ENCODE data around the gene ANKRD33B. TPM values are rescaled to one million over a fixed set of nuclear protein-coding genes. Genes with fewer than 3 reads are reported as not detected.
A peak's percentile ranks its signal among the peaks of the same experiment; 100 is the strongest.
"Not testable (repeated sequence)": the region's sequence is repeated elsewhere in the genome, so short reads cannot be mapped to it uniquely, and the experiment has no call there.

ANKRD33B gene
- total RNA-seq, 3 donors from 2014 or later (not counting 1 experiment from before 2014, with no cell fraction given), result 2.4 to 4.3 (median 3.9) TPM

GRCh38 chr5:10607023-10607665 lies 43.3 kb downstream of the ANKRD33B start:
- H3K27ac ChIP-seq (ENCODE audit: low read length), result no peak overlapping the region
- peak overlapping the region; percentile 61 to 74 for H3K27ac Mint-ChIP-seq
- 13% methylated on average over 13 of the region's 13 CpGs for WGBS (ENCODE audit: insufficient coverage)

GRCh38 chr5:10607666-10608073 lies 43.8 kb downstream of the ANKRD33B start:
- no peak overlapping the region for H3K27ac ChIP-seq (ENCODE audit: low read length)
- H3K36me3 Mint-ChIP-seq, result no peaks in the 10 kb centered on the region
- no peaks in the 10 kb centered on the region for H3K27me3 ChIP-seq (ENCODE audit: control insufficient read depth, insufficient read depth, low read length)
- peak overlapping the region; percentile 69 for H3K4me3 Mint-ChIP-seq
- H3K4me3 ChIP-seq (ENCODE audit: low read length), result no peak overlapping the region
- H3K9me3 Mint-ChIP-seq, result no peaks in the 10 kb centered on the region
- intact Hi-C loops (cut with micrococcal nuclease), result no loop called here
- no peaks in the 10 kb centered on the region for H3K9me3 ChIP-seq (ENCODE audit: control insufficient read depth, insufficient read depth, low read length)
- no peaks in the 10 kb centered on the region for H3K27me3 Mint-ChIP-seq (ENCODE audit: low read depth in 2 of 2)
- 16% methylated on average over 5 of the region's 5 CpGs for WGBS (ENCODE audit: insufficient coverage)
- H3K4me1 Mint-ChIP-seq, result peaks cover 16% of the 10 kb centered on the region in 2 donors
- ATAC-seq (peak; percentile 66 to 83 (median 78)), DNase-seq (no peak)
- no peaks in the 10 kb centered on the region for H3K36me3 ChIP-seq (ENCODE audit: control insufficient read depth, insufficient read depth, low read length)
- peak overlapping the region in 1 of 2 donors; percentile 74 for H3K27ac Mint-ChIP-seq
- TF ChIP-seq CTCF (IDR thresholded peaks at IDR 0.05), result no peak
- H3K4me1 ChIP-seq (ENCODE audit: control insufficient read depth, insufficient read depth, low read length), result peaks cover 17% of the 10 kb centered on the region

More at GRCh38 chr5:10607023-10607665, 43.3 kb downstream of the ANKRD33B start:
- Histone ChIP-seq H3K36me3 (ENCODE audit: control insufficient read depth, insufficient read depth, low read length) (no peaks in the 10 kb centered on the region), H3K4me3 (ENCODE audit: low read length) (no peak overlapping the region), H3K4me1 (ENCODE audit: control insufficient read depth, insufficient read depth, low read length) (peaks cover 17% of the 10 kb centered on the region), H3K27me3 (ENCODE audit: control insufficient read depth, insufficient read depth, low read length) (no peaks in the 10 kb centered on the region), H3K9me3 (ENCODE audit: control insufficient read depth, insufficient read depth, low read length) (no peaks in the 10 kb centered on the region)
- Mint-ChIP-seq H3K4me3 (peak overlapping the region; percentile 69), H3K4me1 (peaks cover 16% of the 10 kb centered on the region in 2 donors), H3K9me3 (no peaks in the 10 kb centered on the region), H3K27me3 (ENCODE audit: low read depth in 2 of 2) (no peaks in the 10 kb centered on the region), H3K36me3 (no peaks in the 10 kb centered on the region)
- no peak for TF ChIP-seq CTCF (IDR thresholded peaks at IDR 0.05)
- ATAC-seq (peak; percentile 57 to 67 (median 67)), DNase-seq (no peak)
- intact Hi-C loops (cut with micrococcal nuclease), result no loop called here

- Mint-ChIP-seq H3K4me3 (peak overlapping the region; percentile 69), H3K27ac (peak overlapping the region in 1 of 2 donors; percentile 74), H3K4me1 (peaks cover 16% of the 10 kb centered on the region in 2 donors)
- H3K4me3 ChIP-seq (ENCODE audit: low read length); H3K27me3 ChIP-seq (ENCODE audit: control insufficient read depth, insufficient read depth, low read length); H3K36me3 Mint-ChIP-seq; H3K36me3 ChIP-seq (ENCODE audit: control insufficient read depth, insufficient read depth, low read length); H3K9me3 Mint-ChIP-seq; H3K9me3 ChIP-seq (ENCODE audit: control insufficient read depth, insufficient read depth, low read length); H3K27ac ChIP-seq (ENCODE audit: low read length); H3K27me3 Mint-ChIP-seq (ENCODE audit: low read depth in 2 of 2); intact Hi-C loops (cut with micrococcal nuclease); DNase-seq: not testable (repeated sequence)
- peaks cover 17% of the 10 kb centered on the region for H3K4me1 ChIP-seq (ENCODE audit: control insufficient read depth, insufficient read depth, low read length)
- WGBS (ENCODE audit: insufficient coverage), result 64% methylated on average over 9 of the region's 9 CpGs
- peak in 1 of 3 donors; percentile 14 for ATAC-seq
Observed at GRCh38 chr5:10608081-10608480, 44.2 kb downstream of the ANKRD33B start.

- intact Hi-C loops (cut with micrococcal nuclease), result no loop called here
- WGBS (ENCODE audit: insufficient coverage), result 91% methylated on average over 6 of the region's 6 CpGs
- H3K9me3 ChIP-seq (ENCODE audit: control insufficient read depth, insufficient read depth, low read length), result no peaks in the 10 kb centered on the region
Observed at GRCh38 chr5:10610058-10610457, 46.2 kb downstream of the ANKRD33B start.

More at GRCh38 chr5:10610058-10610457, 46.2 kb downstream of the ANKRD33B start:
- H3K36me3 Mint-ChIP-seq, result no peaks in the 10 kb centered on the region
- no peak for TF ChIP-seq CTCF (IDR thresholded peaks at IDR 0.05)
- peaks cover 16% of the 10 kb centered on the region in 2 donors for H3K4me1 Mint-ChIP-seq
- no peaks in the 10 kb centered on the region for H3K27me3 ChIP-seq (ENCODE audit: control insufficient read depth, insufficient read depth, low read length)
- ATAC-seq, result no peak
- H3K27ac Mint-ChIP-seq, result no peak overlapping the region
- H3K27me3 Mint-ChIP-seq (ENCODE audit: low read depth in 2 of 2), result no peaks in the 10 kb centered on the region
- H3K4me1 ChIP-seq (ENCODE audit: control insufficient read depth, insufficient read depth, low read length), result peaks cover 17% of the 10 kb centered on the region
- H3K36me3 ChIP-seq (ENCODE audit: control insufficient read depth, insufficient read depth, low read length), result no peaks in the 10 kb centered on the region
- H3K4me3 Mint-ChIP-seq, result no peak overlapping the region
- H3K27ac ChIP-seq (ENCODE audit: low read length), result no peak overlapping the region
- no peak for DNase-seq
- H3K4me3 ChIP-seq (ENCODE audit: low read length), result no peak overlapping the region
- H3K9me3 Mint-ChIP-seq, result no peaks in the 10 kb centered on the region
